Right atrium auricular region (tissue), 2 donors: ENCODE data around the gene THG1L. TPM values are rescaled to one million over a fixed set of nuclear protein-coding genes. Genes with fewer than 3 reads are reported as not detected.
"Not testable (repeated sequence)": the region's sequence is repeated elsewhere in the genome, so short reads cannot be mapped to it uniquely, and the experiment has no call there.

Experiments
- DNase-seq: peaks from one replicate; pipeline ENCODE4 v3.0.0-alpha.2; 2019; ENCODE audit warnings: low spot score
- H3K27ac ChIP-seq, 2 donors: fragments of 200-600 bp; sonication (generic); 1 replicate in 1 of 2; 2 replicates in 1 of 2; pipeline ENCODE4 v1.5.1; 2016 to 2019
- H3K27me3 ChIP-seq, 2 donors: fragments of 200-600 bp; sonication (generic); one replicate each; pipeline versions ENCODE4 v1.5.1 to v1.6.0; 2017 to 2019
- H3K36me3 ChIP-seq: fragments of 200-600 bp; sonication (generic); one replicate; pipeline ENCODE4 v1.5.1; 2016
- H3K4me1 ChIP-seq, 2 donors: fragments of 200-600 bp; sonication (generic); one replicate each; pipeline versions ENCODE4 v1.5.1 to v1.6.0; 2017 to 2019
- H3K4me3 ChIP-seq, 2 donors: fragments of 200-600 bp; sonication (generic); 1 replicate in 1 of 2; 2 replicates in 1 of 2; pipeline ENCODE4 v1.5.1; 2017 to 2019; ENCODE audit warnings: mild to moderate bottlenecking in 1 of 2, moderate library complexity in 1 of 2
- H3K9me3 ChIP-seq, 2 donors: fragments of 200-600 bp; sonication (generic); one replicate each; pipeline ENCODE4 v1.5.1; 2019
- CTCF ChIP-seq, 2 donors: fragments of 200-600 bp; sonication (generic); IDR thresholded peaks; one replicate each; pipeline ENCODE4 v1.5.1; 2019; ENCODE audit warnings: antibody characterized with exemption in 2 of 2
- total RNA-seq, 2 donors: library from RNA; depleted of rRNA; stranded (reverse); fragments of >200 nt; gene quantifications; one replicate each; pipeline ENCODE4 v1.1.0, GENCODE V29; 2016

THG1L gene
- 1 to 10 TPM; 4.5 to 4.8 TPM for total RNA-seq

GRCh38 chr5:157731272-157732129 is at the start of gene THG1L:
TSS of gene THG1L (plus strand) at chr5:157731420. CDS start at chr5:157731441, 21 bp downstream.
- peaks cover 0 to 7% of the 10 kb centered on the region in 2 donors for H3K4me1 ChIP-seq
- DNase-seq = peak; percentile 99
- H3K36me3 ChIP-seq = peaks cover 24% of the 10 kb centered on the region
- peak within 1 kb of the TSS; percentile 93 to 94 for H3K27ac ChIP-seq
- peak in 1 of 2 donors; percentile 16 for TF ChIP-seq CTCF (IDR thresholded peaks at IDR 0.05)
- no peaks in the 10 kb centered on the region for H3K27me3 ChIP-seq
- H3K4me3 ChIP-seq = peak within 1 kb of the TSS; percentile 60 to 79
- H3K9me3 ChIP-seq = no peaks in the 10 kb centered on the region

GRCh38 chr5:157682257-157682656 is 49.0 kb upstream of the THG1L start:
- no peaks in the 10 kb centered on the region for H3K27me3 ChIP-seq
- TF ChIP-seq CTCF (IDR thresholded peaks at IDR 0.05) = no peak
- no peaks in the 10 kb centered on the region for H3K9me3 ChIP-seq
- no peak overlapping the region for H3K27ac ChIP-seq
- no peak for DNase-seq
- no peak overlapping the region for H3K4me3 ChIP-seq
- no peaks in the 10 kb centered on the region for H3K36me3 ChIP-seq
- peaks cover 0 to 6% of the 10 kb centered on the region in 2 donors for H3K4me1 ChIP-seq

GRCh38 chr5:157686276-157687197 is 44.7 kb upstream of the THG1L start:
- peak overlapping the region; percentile 70 to 81 for H3K27ac ChIP-seq

GRCh38 chr5:157687198-157687554 is 44.0 kb upstream of the THG1L start:
- no peaks in the 10 kb centered on the region for H3K9me3 ChIP-seq
- no peak overlapping the region for H3K4me3 ChIP-seq
- TF ChIP-seq CTCF (IDR thresholded peaks at IDR 0.05) = no peak
- H3K27ac ChIP-seq = peak overlapping the region; percentile 70 to 81
- no peaks in the 10 kb centered on the region for H3K36me3 ChIP-seq
- no peaks in the 10 kb centered on the region for H3K27me3 ChIP-seq
- peaks cover 0 to 6% of the 10 kb centered on the region in 2 donors for H3K4me1 ChIP-seq
- no peak for DNase-seq

More at GRCh38 chr5:157686276-157687197, 44.7 kb upstream of the THG1L start:
- H3K27me3 ChIP-seq, H3K4me1 ChIP-seq, H3K9me3 ChIP-seq, H3K36me3 ChIP-seq, H3K4me3 ChIP-seq: not testable (repeated sequence)
- DNase-seq = peak; percentile 57

GRCh38 chr5:157689942-157690689 is 41.1 kb upstream of the THG1L start:
- Histone ChIP-seq H3K27ac (no peak overlapping the region), H3K36me3 (no peaks in the 10 kb centered on the region), H3K4me3 (peak overlapping the region in 1 of 2 donors; percentile 19), H3K27me3 (no peaks in the 10 kb centered on the region), H3K9me3 (no peaks in the 10 kb centered on the region), H3K4me1 (peaks cover 0 to 6% of the 10 kb centered on the region in 2 donors)
- no peak for TF ChIP-seq CTCF (IDR thresholded peaks at IDR 0.05)
- DNase-seq = peak; percentile 51
